Stimulated activated CD4-positive, alpha-beta T cell treated with anti-CD3 and anti-CD28 coated beads, Interleukin-2, amount 100 ng/mL, for 24 hours (primary cell): ENCODE measurements around the gene ARIH2.

Experiments
- DNase-seq, 2 donors: peaks; one replicate each; pipeline ENCODE4 v3.0.0-alpha.2; 2020

Gene ARIH2

GRCh38 chr3:48929358-48930035 is 10.9 kb downstream of the ARIH2 start:
- no peak for DNase-seq

- DNase-seq, result no peak
Measured at GRCh38 chr3:48930590-48930989, 11.9 kb downstream of the ARIH2 start.

GRCh38 chr3:48931944-48932580 is 13.4 kb downstream of the ARIH2 start:
- no peak for DNase-seq

GRCh38 chr3:48934333-48934991 is 15.8 kb downstream of the ARIH2 start:
- DNase-seq, result no peak

GRCh38 chr3:48935530-48935929 is 16.9 kb downstream of the ARIH2 start:
- no peak for DNase-seq

GRCh38 chr3:48938156-48938555 is 19.5 kb downstream of the ARIH2 start:
- no peak for DNase-seq

- DNase-seq, result no peak
Measured at GRCh38 chr3:48938689-48939088, 20.0 kb downstream of the ARIH2 start.

GRCh38 chr3:48945432-48945831 is 26.8 kb downstream of the ARIH2 start:
- no peak for DNase-seq

DNA sequence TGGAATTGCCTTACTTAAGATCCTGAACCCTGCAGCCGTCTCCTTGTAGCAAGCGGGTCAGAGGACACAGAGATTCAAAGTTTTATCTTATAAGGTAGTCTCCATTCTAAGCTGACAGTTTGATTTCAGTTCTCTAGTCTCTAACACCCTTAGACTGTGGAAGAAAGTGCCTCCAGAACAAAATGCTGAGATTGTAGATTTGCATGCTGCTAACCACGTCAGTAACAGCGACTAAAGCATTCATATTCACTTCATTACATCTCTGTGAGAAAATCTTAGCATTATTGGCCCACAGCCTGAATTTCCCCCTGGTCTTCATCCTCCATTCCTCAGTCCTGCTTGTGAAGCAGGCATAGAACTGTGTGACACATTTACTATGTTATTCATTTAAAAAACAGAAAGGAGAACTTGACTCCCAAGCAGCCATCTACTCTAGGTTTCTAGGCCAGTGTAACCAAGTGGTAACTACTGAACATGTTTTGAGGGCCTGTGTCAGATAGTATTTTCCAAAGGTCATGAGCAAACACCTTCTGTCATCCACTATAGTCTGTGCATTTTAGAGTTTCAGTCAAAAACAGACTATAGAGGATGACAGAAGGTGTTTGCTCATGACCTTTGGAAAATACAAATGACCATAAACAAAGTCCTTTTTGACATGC is 27.4 kb downstream of the ARIH2 start:
- no peak for DNase-seq

- DNase-seq, result no peak
Measured at GRCh38 chr3:48949376-48949717, 30.7 kb downstream of the ARIH2 start.

GRCh38 chr3:48950051-48950450 is 31.4 kb downstream of the ARIH2 start:
- DNase-seq, result no peak

GRCh38 chr3:48951764-48952163 is 33.1 kb downstream of the ARIH2 start:
- no peak for DNase-seq

- peak; percentile 23 to 49 for DNase-seq
Measured at GRCh38 chr3:48952510-48953118, 34.0 kb downstream of the ARIH2 start.

GRCh38 chr3:48957006-48957705 is 38.5 kb downstream of the ARIH2 start:
- no peak for DNase-seq

DNA sequence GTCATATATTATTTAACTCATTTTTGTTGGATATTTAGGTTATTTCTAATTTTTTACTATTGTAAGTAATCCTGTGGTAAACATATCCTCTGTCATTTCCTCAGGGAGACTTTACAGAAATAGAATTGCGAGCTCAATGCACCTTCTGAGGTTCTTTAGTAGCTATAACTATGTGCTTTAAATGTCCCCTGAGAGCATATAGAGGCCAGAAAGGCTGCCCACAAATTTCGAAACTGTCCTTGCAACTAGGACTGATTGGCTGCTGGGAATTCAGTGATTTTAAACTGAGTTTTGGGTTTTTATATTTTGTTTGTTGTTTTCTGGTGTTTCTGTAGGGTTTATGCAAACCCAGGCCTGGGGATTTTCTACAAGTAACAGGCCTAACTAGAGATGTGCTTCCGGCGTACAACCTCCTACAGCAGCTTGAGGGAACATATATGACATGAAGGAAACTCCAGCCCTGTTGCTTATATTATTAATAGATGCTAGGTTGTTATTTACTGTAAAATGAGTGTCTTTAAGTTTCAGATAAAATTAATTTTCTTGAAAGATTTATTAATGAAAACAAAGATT is 42.3 kb downstream of the ARIH2 start:
- no peak for DNase-seq

- DNase-seq, result no peak
Measured at GRCh38 chr3:48962340-48962739, 43.7 kb downstream of the ARIH2 start.

DNA sequence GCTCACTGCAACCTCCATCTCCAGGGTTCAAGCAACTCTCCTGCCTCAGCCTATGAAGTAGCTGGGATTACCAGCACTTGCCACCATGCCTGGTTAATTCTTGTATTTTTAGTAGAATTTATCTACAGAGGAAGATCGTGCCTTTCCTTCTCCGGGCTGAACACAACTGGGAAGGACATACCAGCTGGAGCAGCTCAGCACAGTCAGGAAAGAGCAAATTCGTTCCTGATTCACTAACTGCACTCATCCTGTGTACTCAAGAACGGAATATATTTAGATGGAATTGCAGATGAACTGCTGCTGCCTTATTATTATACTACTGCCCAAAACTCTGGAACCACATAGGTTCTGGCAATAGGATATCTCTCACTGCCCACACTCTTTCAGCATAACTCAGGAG is 44.3 kb downstream of the ARIH2 start:
- DNase-seq, result no peak

DNA sequence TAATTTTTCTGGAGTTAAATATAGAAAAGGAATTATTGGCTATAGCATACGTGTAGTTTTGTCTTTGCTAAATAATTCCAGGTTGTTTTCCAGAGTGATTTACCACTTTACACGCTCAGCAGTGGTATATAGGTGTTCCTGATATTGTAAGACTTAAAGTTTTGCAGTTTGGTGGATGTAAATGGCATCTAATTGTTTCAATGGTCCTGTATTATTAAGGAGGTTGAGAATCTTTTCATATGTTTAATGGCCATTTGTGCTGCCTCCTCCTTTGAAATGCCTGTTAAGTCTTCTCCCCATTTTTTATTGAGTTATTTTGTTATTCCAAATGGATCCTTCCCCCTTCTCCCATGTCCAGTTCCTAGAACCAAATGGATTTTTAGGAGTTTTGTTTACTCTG is 44.9 kb downstream of the ARIH2 start:
- no peak for DNase-seq

DNA sequence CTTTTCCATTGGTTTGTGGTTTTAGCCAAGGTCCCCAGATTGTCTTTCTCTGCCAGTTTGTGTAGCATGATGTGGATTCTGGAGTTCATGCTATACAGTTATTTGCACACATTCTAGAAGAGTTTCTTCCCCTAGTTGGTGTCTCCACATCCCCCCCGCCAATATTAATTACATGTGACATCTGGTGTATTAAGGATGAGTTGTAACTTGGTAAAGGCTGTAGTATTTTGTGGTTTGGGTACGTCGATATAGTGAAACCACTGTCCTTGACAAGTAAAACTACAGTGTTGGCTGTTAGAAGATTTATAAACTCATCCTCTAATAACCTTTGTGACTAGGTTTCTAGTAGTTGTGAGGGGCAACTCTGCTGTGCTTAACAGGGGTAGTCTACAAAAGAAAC is 47.7 kb downstream of the ARIH2 start:
- DNase-seq, result no peak

- peak; percentile 47 to 51 for DNase-seq
Measured at GRCh38 chr3:48966876-48967361, 48.3 kb downstream of the ARIH2 start.

DNA sequence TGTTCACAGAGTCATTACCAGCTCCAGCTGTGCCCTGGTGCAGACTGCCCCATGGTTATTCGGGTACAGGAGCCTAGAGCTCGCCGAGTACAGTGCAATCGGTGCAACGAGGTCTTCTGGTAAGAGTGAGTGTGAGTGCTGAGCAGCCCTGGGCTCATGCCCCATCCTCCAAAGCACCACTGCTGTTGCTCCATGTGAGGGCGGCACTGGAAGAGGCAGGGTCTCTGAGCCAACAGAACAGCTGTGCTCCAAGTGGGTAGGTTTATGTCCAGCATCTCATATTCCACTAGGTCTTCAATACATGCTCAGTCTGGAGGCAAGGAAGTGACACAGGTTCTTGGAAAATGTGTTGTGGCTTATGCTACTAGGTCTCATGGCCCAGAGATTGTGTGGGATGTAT is 51.9 kb downstream of the ARIH2 start:
- DNase-seq, result no peak
